ENCODE results near the gene ARHGDIG. TPM values are rescaled to one million over a fixed set of nuclear protein-coding genes. Genes with fewer than 3 reads are reported as not detected.

Gene ARHGDIG
- total RNA-seq, 1 experiment from 2014 or later = 2.4 TPM

DNA sequence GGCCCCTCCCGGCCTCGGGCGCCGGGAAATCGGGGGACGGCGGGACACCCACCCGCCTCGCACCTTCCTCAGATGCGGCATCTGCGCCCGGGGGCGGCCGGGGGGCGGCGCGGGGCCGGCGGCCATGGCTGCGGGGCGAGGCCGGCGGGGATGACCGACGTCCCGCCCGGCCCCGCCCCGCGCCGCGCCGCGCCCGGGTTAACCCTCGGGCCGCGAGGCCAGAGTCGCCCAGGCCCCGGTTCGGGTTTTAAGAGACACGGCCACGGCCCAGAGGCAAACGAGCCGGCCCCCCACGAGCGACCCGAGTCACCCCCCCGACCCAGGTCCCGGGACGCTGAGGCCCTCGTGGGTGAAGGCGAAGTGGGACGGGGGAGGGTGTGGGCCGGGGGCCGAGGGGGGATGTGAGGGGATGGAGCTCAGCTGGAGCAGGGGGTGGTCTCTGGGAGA is 4.6 kb upstream of the ARHGDIG start, which contains the start of gene RGS11:
Gene RGS11 (minus strand): TSS at position 159 of the 447 bp plus-strand sequence. CDS start 33 bp downstream, at position 126.
- Histone ChIP-seq H3K9me3 (ENCODE audit: control insufficient read depth, insufficient read depth, low read depth, low read length) (no peaks in the 10 kb centered on the region), H3K36me3 (ENCODE audit: control insufficient read depth, insufficient read depth, low read length) (no peaks in the 10 kb centered on the region), H3K4me1 (ENCODE audit: control insufficient read depth, insufficient read depth, low read length) (peaks cover 6% of the 10 kb centered on the region; the same call in 1 of the 2 replicates), H3K4me3 (ENCODE audit: low read depth in 2 of 2, low read length in 2 of 2) (peak within 1 kb of the TSS; percentile 35 to 57), H3K27ac (ENCODE audit: low read length) (no peak within 1 kb of the TSS), H3K27me3 (ENCODE audit: control insufficient read depth, insufficient read depth, low read length) (no peaks in the 10 kb centered on the region)
- TF ChIP-seq POLR2AphosphoS5 (IDR thresholded peaks at IDR 0.05; ENCODE audit: low read depth, low read length) (no peak), CTCF (IDR thresholded peaks at IDR 0.05) (no peak), SIN3A (IDR thresholded peaks at IDR 0.05; ENCODE audit: borderline replicate concordance, insufficient read depth, low read depth, low read length) (no peak), TCF7L2 (IDR thresholded peaks at IDR 0.05; ENCODE audit: low read depth, low read length) (no peak)
- TF ChIP-seq, protein P1, sequence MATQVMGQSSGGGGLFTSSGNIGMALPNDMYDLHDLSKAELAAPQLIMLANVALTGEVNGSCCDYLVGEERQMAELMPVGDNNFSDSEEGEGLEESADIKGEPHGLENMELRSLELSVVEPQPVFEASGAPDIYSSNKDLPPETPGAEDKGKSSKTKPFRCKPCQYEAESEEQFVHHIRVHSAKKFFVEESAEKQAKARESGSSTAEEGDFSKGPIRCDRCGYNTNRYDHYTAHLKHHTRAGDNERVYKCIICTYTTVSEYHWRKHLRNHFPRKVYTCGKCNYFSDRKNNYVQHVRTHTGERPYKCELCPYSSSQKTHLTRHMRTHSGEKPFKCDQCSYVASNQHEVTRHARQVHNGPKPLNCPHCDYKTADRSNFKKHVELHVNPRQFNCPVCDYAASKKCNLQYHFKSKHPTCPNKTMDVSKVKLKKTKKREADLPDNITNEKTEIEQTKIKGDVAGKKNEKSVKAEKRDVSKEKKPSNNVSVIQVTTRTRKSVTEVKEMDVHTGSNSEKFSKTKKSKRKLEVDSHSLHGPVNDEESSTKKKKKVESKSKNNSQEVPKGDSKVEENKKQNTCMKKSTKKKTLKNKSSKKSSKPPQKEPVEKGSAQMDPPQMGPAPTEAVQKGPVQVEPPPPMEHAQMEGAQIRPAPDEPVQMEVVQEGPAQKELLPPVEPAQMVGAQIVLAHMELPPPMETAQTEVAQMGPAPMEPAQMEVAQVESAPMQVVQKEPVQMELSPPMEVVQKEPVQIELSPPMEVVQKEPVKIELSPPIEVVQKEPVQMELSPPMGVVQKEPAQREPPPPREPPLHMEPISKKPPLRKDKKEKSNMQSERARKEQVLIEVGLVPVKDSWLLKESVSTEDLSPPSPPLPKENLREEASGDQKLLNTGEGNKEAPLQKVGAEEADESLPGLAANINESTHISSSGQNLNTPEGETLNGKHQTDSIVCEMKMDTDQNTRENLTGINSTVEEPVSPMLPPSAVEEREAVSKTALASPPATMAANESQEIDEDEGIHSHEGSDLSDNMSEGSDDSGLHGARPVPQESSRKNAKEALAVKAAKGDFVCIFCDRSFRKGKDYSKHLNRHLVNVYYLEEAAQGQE (IDR thresholded peaks at IDR 0.05; ENCODE audit: insufficient read depth in 1 of 2, low read depth in 2 of 2, low read length in 1 of 2) = no peak
- CTCF ChIA-PET = no interaction called here
- ATAC-seq (peak; percentile 42; the same call in 1 of the 2 replicates), DNase-seq (ENCODE audit: low read depth, low spot score) (no peak)
- intact Hi-C loops (cut with micrococcal nuclease; ENCODE audit: unreplicated experiment) = no loop called here
- no TSS peak for BruUV-seq (replicated peaks)
- in situ Hi-C loops (cut with HindIII; ENCODE audit: low pct_unique_long_range_greater_than_20kb, low sequenced_read_pairs) = no loop called here
- POLR2A ChIA-PET = no interaction called here

- in situ Hi-C loops (cut with HindIII; ENCODE audit: low pct_unique_long_range_greater_than_20kb, low sequenced_read_pairs) (no loop called here), intact Hi-C loops (cut with micrococcal nuclease; ENCODE audit: unreplicated experiment) (no loop called here)
- TF ChIP-seq, protein P1 (IDR thresholded peaks at IDR 0.05; ENCODE audit: insufficient read depth in 1 of 2, low read depth in 2 of 2, low read length in 1 of 2) = no peak
- TF ChIP-seq POLR2AphosphoS5 (IDR thresholded peaks at IDR 0.05; ENCODE audit: low read depth, low read length) (no peak), TCF7L2 (IDR thresholded peaks at IDR 0.05; ENCODE audit: low read depth, low read length) (no peak), CTCF (IDR thresholded peaks at IDR 0.05) (no peak), SIN3A (IDR thresholded peaks at IDR 0.05; ENCODE audit: borderline replicate concordance, insufficient read depth, low read depth, low read length) (no peak)
- H3K27ac ChIP-seq (ENCODE audit: low read length) = no peak overlapping the region
- ChIA-PET CTCF (no interaction called here), POLR2A (interaction anchor here (0.6 to 0.7 kb wide), 2 partner anchors 21 to 48 kb away, joined by 3 to 4 read pairs; no protein-coding TSS in a partner anchor)
- no peaks in the 10 kb centered on the region for H3K9me3 ChIP-seq (ENCODE audit: control insufficient read depth, insufficient read depth, low read depth, low read length)
- no peaks in the 10 kb centered on the region for H3K36me3 ChIP-seq (ENCODE audit: control insufficient read depth, insufficient read depth, low read length)
- DNase-seq (ENCODE audit: low read depth, low spot score) (no peak), ATAC-seq (no peak)
- H3K4me3 ChIP-seq (ENCODE audit: low read depth in 2 of 2, low read length in 2 of 2) = peak overlapping the region in 1 of 2 experiments; percentile 14; a peak in 2 of 4 replicates
- BruUV-seq (replicated peaks) = no TSS peak
- H3K27me3 ChIP-seq (ENCODE audit: control insufficient read depth, insufficient read depth, low read length) = no peaks in the 10 kb centered on the region
- H3K4me1 ChIP-seq (ENCODE audit: control insufficient read depth, insufficient read depth, low read length) = peaks cover 8% of the 10 kb centered on the region
These were observed 3.8 kb upstream of the ARHGDIG start for GRCh38 chr16:276426-277077.

Data from Panc1 (cell line).